DOHH2 (cell line): ENCODE results near the gene HYAL2.

ENCODE experiments used
- CTCF ChIP-seq: fragments of 200-600 bp; sonication (generic); IDR thresholded peaks from one replicate; pipeline ENCODE4 v1.5.1; 2014; ENCODE audit warnings: antibody characterized with exemption, mild to moderate bottlenecking, low read depth, low read length; ENCODE audit not compliant: poor library complexity, severe bottlenecking
- EZH2phosphoT487 ChIP-seq: fragments of 200-600 bp; sonication (generic); IDR thresholded peaks from 2 replicates; pipeline ENCODE4 v1.6.1; 2017; ENCODE audit warnings: borderline replicate concordance, mild to moderate bottlenecking, antibody characterized with exemption, low read length, moderate library complexity, mixed read lengths

- TF ChIP-seq CTCF (no peak), EZH2phosphoT487 (no peak)
These were observed 3.6 kb upstream of the HYAL2 start for GRCh38 chr3:50326182-50326541.
